ENCODE results near the gene SRSF2. TPM values are rescaled to one million over a fixed set of nuclear protein-coding genes. Genes with fewer than 3 reads are reported as not detected.
"Not testable (repeated sequence)": the region's sequence is repeated elsewhere in the genome, so short reads cannot be mapped to it uniquely, and the experiment has no call there.

Gene SRSF2
- 369 and 387 TPM in 2 replicates for total RNA-seq (2014; rRNA removed; shearing (Covaris generic))

- DNase-seq (ENCODE audit: low spot score) = peak; percentile 98
- in situ Hi-C loops (cut with HindIII; ENCODE audit: low sequenced_read_pairs) = no loop called here
These were observed at the start of gene SRSF2 for GRCh38 chr17:76737082-76737675. Gene SRSF2 (minus strand): TSS chr17:76737331. CDS start chr17:76737160, 171 bp downstream.

GRCh38 chr17:76784926-76785325 lies 47.8 kb upstream of the SRSF2 start:
- in situ Hi-C loops (cut with HindIII; ENCODE audit: low sequenced_read_pairs) = no loop called here
- DNase-seq (ENCODE audit: low spot score) = no peak

- no peak for DNase-seq (ENCODE audit: low spot score)
- in situ Hi-C loops (cut with HindIII; ENCODE audit: low sequenced_read_pairs) = no loop called here
These were observed 46.0 kb upstream of the SRSF2 start for GRCh38 chr17:76783146-76783545.

GRCh38 chr17:76781056-76781982 lies 44.2 kb upstream of the SRSF2 start:
- in situ Hi-C loops (cut with HindIII; ENCODE audit: low sequenced_read_pairs) = no loop called here
- no peak for DNase-seq (ENCODE audit: low spot score)

GRCh38 chr17:76775021-76775600 lies 38.0 kb upstream of the SRSF2 start:
- in situ Hi-C loops (cut with HindIII; ENCODE audit: low sequenced_read_pairs) = no loop called here
- DNase-seq (ENCODE audit: low spot score) = no peak

- DNase-seq (ENCODE audit: low spot score) = no peak
- in situ Hi-C loops (cut with HindIII; ENCODE audit: low sequenced_read_pairs) = no loop called here
These were observed 35.9 kb upstream of the SRSF2 start for GRCh38 chr17:76772842-76773525.

- no peak for DNase-seq (ENCODE audit: low spot score)
- in situ Hi-C loops (cut with HindIII; ENCODE audit: low sequenced_read_pairs) = no loop called here
These were observed 21.4 kb upstream of the SRSF2 start for GRCh38 chr17:76758570-76758969.

- in situ Hi-C loops (cut with HindIII; ENCODE audit: low sequenced_read_pairs) = no loop called here
- DNase-seq (ENCODE audit: low spot score) = no peak
These were observed 20.1 kb upstream of the SRSF2 start for GRCh38 chr17:76757256-76757655.

- no peak for DNase-seq (ENCODE audit: low spot score)
- in situ Hi-C loops (cut with HindIII; ENCODE audit: low sequenced_read_pairs) = no loop called here
These were observed 18.2 kb upstream of the SRSF2 start for GRCh38 chr17:76755285-76755684.

GRCh38 chr17:76753061-76753961 lies 16.2 kb upstream of the SRSF2 start:
- DNase-seq (ENCODE audit: low spot score) = no peak
- in situ Hi-C loops (cut with HindIII; ENCODE audit: low sequenced_read_pairs) = no loop called here

- in situ Hi-C loops (cut with HindIII; ENCODE audit: low sequenced_read_pairs) = no loop called here
- no peak for DNase-seq (ENCODE audit: low spot score)
These were observed 14.9 kb upstream of the SRSF2 start for GRCh38 chr17:76752006-76752405.

GRCh38 chr17:76751416-76751993 lies 14.4 kb upstream of the SRSF2 start:
- no peak for DNase-seq (ENCODE audit: low spot score)
- in situ Hi-C loops (cut with HindIII; ENCODE audit: low sequenced_read_pairs) = no loop called here

- DNase-seq (ENCODE audit: low spot score) = no peak
- in situ Hi-C loops (cut with HindIII; ENCODE audit: low sequenced_read_pairs) = no loop called here
These were observed 11.5 kb upstream of the SRSF2 start for GRCh38 chr17:76748657-76749056.

- in situ Hi-C loops (cut with HindIII; ENCODE audit: low sequenced_read_pairs) = no loop called here
- no peak for DNase-seq (ENCODE audit: low spot score)
These were observed 10.7 kb upstream of the SRSF2 start for GRCh38 chr17:76747716-76748363.

GRCh38 chr17:76745785-76746184 lies 8.7 kb upstream of the SRSF2 start:
- in situ Hi-C loops (cut with HindIII; ENCODE audit: low sequenced_read_pairs); DNase-seq (ENCODE audit: low spot score): not testable (repeated sequence)

GRCh38 chr17:76744747-76745146 lies 7.6 kb upstream of the SRSF2 start:
- in situ Hi-C loops (cut with HindIII; ENCODE audit: low sequenced_read_pairs) = no loop called here
- no peak for DNase-seq (ENCODE audit: low spot score)

- no peak for DNase-seq (ENCODE audit: low spot score)
- in situ Hi-C loops (cut with HindIII; ENCODE audit: low sequenced_read_pairs) = no loop called here
These were observed 5.8 kb upstream of the SRSF2 start for GRCh38 chr17:76742958-76743357.
